AG04449 (cell line): ENCODE results near the gene FKBP4.

ENCODE experiments used
- CTCF ChIA-PET: fragments of 350-600 bp; formaldehyde crosslinking; extraction: SDS; loops from one replicate; lab custom pipeline; 2021; ENCODE audit warnings: antibody characterized with exemption; lab: Yijun Ruan, JAX
- POLR2A ChIA-PET: fragments of 400-600, 350-600 bp; formaldehyde crosslinking; extraction: SDS; loops from one replicate; lab custom pipeline; 2020; ENCODE audit warnings: antibody characterized with exemption, inconsistent platforms; lab: Yijun Ruan, JAX
- DNase-seq: peaks from one replicate; pipeline ENCODE4 v3.0.0-alpha.2; 2010; ENCODE audit warnings: low read depth, low spot score
- H3K4me3 ChIP-seq: 2 replicates; pipeline ENCODE4 v1.5.1; 2011; ENCODE audit warnings: low read depth, mild to moderate bottlenecking, control low read depth, low read length
- TF ChIP-seq, protein P1 (sequence below): IDR thresholded peaks from one replicate; pipeline ENCODE4 v1.5.1; 2011; ENCODE audit warnings: mild to moderate bottlenecking, moderate library complexity, low read length, control low read depth, inconsistent platforms; ENCODE audit not compliant: insufficient read depth; ENCODE audit errors: missing control alignments

FKBP4 gene

DNA sequence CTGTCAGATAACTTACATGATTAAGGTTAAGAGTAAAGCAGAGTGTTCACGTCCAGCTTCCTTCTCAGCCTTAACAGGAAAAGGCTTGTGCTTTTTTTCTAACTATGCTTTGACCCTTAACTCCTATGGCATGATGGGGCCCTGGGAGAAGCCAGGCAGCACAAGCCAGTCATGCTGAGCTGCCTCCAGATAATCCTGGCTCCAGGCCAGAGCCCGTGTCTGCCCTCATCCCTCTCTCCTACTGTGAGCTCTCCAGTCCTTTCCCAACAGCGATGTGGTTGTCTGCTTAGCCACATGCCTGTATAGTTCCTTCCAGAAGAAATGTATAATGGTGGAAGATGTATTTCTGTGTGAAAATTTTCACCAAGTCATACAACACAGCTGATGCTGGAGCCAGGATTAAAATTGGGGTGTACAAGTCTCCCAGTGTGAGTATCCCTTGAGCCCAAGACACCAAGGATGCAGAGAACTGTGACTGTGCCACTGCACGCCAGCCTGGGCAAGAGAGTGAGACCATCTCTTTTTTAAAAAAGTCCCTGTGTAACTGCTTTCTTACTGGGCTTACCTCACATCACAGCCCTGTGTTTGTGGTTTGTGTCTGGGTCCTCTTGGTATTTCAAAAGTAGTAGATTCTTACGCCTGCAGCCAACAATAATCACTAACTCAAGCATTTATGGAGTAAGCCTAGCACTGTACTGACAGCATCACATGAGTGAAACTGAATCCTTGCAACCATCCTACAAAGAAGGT is 9.8 kb downstream of the FKBP4 start:
- POLR2A ChIA-PET, result interaction anchor here (1.3 to 1.7 kb wide), 2 partner anchors 8 to 9 kb away, joined by 7 to 8 read pairs; partner anchors contain the start of gene ITFG2
- TF ChIP-seq, protein P1, sequence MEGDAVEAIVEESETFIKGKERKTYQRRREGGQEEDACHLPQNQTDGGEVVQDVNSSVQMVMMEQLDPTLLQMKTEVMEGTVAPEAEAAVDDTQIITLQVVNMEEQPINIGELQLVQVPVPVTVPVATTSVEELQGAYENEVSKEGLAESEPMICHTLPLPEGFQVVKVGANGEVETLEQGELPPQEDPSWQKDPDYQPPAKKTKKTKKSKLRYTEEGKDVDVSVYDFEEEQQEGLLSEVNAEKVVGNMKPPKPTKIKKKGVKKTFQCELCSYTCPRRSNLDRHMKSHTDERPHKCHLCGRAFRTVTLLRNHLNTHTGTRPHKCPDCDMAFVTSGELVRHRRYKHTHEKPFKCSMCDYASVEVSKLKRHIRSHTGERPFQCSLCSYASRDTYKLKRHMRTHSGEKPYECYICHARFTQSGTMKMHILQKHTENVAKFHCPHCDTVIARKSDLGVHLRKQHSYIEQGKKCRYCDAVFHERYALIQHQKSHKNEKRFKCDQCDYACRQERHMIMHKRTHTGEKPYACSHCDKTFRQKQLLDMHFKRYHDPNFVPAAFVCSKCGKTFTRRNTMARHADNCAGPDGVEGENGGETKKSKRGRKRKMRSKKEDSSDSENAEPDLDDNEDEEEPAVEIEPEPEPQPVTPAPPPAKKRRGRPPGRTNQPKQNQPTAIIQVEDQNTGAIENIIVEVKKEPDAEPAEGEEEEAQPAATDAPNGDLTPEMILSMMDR, result no peak
- CTCF ChIA-PET, result interaction anchor here (1.2 to 2.1 kb wide), 3 partner anchors 10 to 64 kb away, joined by 3 to 5 read pairs (median 5); no protein-coding TSS in a partner anchor
- H3K4me3 ChIP-seq, result no peak overlapping the region
- peak; percentile 29 for DNase-seq

DNA sequence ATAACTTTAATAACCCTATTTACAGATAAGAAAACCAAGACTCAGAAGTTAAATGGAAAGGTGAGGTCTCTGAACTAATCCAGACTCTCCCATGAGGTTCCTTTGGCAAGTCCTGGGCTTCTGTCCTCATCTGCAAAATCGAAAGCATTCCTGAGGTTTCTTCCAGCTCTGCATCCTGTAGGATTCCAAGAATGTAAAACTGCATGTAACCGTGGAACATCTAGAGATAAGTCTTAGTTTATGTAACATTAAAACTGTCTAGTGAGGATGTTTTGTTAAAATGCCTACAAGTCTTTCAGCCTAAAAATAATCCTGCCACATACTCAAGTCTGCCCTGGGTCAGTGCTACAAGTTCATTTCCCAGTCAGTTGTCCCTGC is 10.4 kb downstream of the FKBP4 start:
- TF ChIP-seq, protein P1, result no peak
- peak; percentile 47 for DNase-seq
- no peak overlapping the region for H3K4me3 ChIP-seq
- ChIA-PET CTCF (interaction anchor here (1.2 to 2.1 kb wide), 2 partner anchors 9 to 13 kb away, joined by 3 to 5 read pairs; no protein-coding TSS in a partner anchor), POLR2A (interaction anchor here (1.3 to 1.7 kb wide), 2 partner anchors 8 to 10 kb away, joined by 7 to 8 read pairs; partner anchors contain the start of gene ITFG2)

DNA sequence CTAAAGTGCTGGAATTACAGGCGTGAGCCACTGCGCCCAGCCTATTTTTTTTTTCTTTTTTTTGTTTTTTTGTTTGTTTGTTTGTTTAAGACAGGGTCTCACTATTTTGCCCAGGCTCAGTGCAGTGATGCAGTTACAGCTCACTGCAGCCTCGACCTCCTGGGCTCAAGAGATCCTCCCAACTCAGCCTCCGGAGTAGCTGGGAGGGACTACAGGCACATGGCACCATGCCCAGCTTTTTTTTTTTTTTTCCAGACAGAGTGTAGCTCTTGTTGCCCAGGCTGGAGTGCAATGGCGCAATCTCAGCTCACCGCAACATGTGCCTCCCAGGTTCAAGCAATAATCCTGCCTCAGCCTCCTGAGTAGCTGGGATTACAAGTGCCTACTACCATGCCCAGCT is 11.9 kb downstream of the FKBP4 start:
- DNase-seq, result no peak
- POLR2A ChIA-PET, result no interaction called here

DNA sequence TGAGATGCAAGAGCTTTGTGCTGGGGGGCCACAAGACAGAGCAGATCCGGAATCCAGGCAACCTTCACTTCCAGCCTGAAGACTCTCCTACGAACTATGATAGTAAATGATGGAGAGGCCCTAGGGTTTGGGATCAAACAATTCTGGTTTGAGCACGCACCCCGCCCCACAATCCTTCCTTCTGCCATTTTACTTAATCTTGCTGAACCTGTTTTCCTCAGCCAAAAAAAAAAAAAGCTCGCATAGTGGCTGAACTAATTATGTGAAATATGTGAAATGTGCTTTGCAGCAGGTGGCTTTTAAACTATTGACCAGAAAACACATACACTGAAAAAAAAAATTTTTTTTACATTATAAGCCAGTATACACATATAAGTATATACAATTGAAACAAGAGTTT is 17.0 kb downstream of the FKBP4 start:
- POLR2A ChIA-PET, result no interaction called here
- TF ChIP-seq, protein P1, result no peak
- no peak for DNase-seq
- H3K4me3 ChIP-seq, result peak overlapping the region; percentile 72
- CTCF ChIA-PET, result interaction anchor here (0.9 to 2.2 kb wide), 4 partner anchors 27 to 756 kb away, joined by 3 to 11 read pairs (median 6); no protein-coding TSS in a partner anchor

More for the DNA sequence above, 11.9 kb downstream of the FKBP4 start:
- TF ChIP-seq, protein P1, result no peak
- CTCF ChIA-PET, result no interaction called here
- no peak overlapping the region for H3K4me3 ChIP-seq

DNA sequence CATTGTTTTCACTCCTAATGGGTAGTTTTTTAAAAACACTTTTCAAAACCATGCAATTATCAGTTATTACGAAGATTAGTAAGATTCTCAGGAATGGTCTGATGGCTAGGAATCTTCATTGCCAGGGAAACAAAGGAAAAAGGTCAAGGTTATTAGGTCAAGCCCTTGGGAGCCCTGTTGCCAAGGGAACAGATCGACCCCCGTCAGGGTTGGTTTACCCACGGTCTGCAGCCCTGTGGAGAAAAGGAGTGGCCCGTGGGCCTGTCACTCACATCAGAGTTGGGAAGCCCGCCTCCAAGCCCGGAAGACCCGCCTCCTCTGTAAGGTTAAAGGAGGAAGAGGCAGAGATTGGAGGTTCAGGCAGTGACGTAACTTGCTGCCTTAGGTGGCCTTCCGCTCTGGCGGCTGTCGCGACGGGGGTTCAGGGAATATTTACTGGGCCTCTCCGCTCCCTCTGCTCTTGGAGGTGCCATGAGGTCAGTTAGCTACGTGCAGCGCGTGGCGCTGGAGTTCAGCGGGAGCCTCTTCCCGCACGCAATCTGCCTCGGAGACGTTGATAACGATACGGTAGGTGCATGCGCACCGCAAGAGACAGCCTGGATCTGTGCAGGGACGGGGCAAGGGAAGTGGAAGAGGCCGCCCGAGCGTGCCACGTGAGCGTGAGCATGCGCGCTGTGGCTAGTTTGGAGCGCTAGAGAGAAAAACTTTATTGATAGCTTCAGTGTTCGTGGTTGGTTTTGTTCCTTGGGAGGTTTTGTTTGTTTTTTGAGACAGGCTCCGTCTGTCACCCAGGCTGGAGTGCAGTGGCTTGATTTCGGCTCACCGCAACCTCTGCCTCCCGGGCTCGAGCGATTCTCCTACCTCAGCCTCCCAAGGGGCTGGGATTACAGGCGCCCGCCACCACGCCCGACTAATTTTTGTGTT is 17.8 kb downstream of the FKBP4 start, which contains the start of gene ITFG2:
TSS of gene ITFG2 (plus strand) at position 379 of the 924 bp plus-strand sequence. CDS start at position 472, 93 bp downstream.
- TF ChIP-seq, protein P1, result no peak

More for the DNA sequence above, 17.8 kb downstream of the FKBP4 start, which contains the start of gene ITFG2:
- ChIA-PET CTCF (interaction anchor here (0.9 to 3.1 kb wide), 15 partner anchors 10 to 757 kb away, joined by 3 to 15 read pairs (median 7); partner anchors contain the start of gene FKBP4), POLR2A (interaction anchor here (1.0 to 1.7 kb wide), 3 partner anchors 8 to 222 kb away, joined by 3 to 7 read pairs (median 3); no protein-coding TSS in a partner anchor)
- peak within 1 kb of the TSS; percentile 72 for H3K4me3 ChIP-seq
- DNase-seq, result peak; percentile 87
